SK-MEL-5 (cell line): ENCODE data around the gene PAN2. TPM values are rescaled to one million over a fixed set of nuclear protein-coding genes. Genes with fewer than 3 reads are reported as not detected.
A peak's percentile ranks its signal among the peaks of the same experiment; 100 is the strongest.
"Not testable (repeated sequence)": the region's sequence is repeated elsewhere in the genome, so short reads cannot be mapped to it uniquely, and the experiment has no call there.

ENCODE experiments used
- DNase-seq: peaks from one replicate; pipeline ENCODE4 v3.0.0-alpha.2; 2016; ENCODE audit warnings: low read depth, low spot score
- in situ Hi-C: cut with HindIII; loops from 2 replicates; pipeline ENCODE4 v1.10.0; 2016; ENCODE audit warnings: low sequenced_read_pairs, high pct_unique_total_duplicates, low pct_unique_long_range_greater_than_20kb
- total RNA-seq: library from RNA; depleted of rRNA; stranded (reverse); fragments of >200 nt; shearing (Covaris generic); gene quantifications from 2 replicates; pipeline ENCODE4 v1.2.3, GENCODE V29; 2014

Gene PAN2
- total RNA-seq, 1 experiment from 2014 or later = 32.5 TPM

DNA sequence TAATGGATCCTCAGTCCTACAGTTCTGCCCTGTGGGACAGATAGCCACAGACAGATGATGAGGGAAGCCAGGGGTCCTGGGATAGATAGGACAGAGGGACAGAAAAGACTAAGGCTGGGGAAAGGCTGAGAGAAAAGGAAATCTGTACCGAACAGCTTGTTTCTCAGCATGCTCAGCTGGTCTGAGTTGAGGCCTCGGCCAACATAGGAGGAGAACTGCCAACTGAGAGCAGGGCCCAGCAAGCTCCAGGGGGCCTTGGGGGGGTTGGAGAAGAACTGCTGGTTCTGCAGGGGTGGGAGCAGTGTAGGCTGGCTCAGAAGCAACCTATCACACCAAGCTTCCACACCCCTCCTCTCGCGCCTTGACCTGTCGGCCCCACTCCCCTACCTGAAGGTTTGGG is 15.0 kb upstream of the PAN2 start:
- in situ Hi-C loops = no loop called here
- no peak for DNase-seq

DNA sequence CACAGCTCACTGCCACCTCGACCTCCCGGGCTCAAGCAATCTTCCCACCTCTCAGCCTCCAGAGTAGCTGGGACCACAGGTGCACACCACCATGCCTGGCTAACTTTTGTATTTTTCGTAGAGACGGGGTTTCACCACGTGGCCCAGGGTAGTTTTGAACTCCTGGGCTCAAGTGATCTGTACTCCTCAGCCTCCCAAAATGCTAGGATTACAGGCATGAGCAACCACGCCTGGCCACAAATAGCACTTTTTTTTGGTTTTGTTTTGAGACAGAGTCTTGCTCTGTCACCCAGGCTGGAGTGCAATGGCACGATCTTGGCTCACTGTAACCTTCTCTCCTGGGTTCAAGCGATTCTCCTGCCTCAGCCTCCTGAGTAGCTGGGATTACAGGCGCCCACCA is 13.5 kb upstream of the PAN2 start:
- in situ Hi-C loops, DNase-seq: not testable (repeated sequence)

DNA sequence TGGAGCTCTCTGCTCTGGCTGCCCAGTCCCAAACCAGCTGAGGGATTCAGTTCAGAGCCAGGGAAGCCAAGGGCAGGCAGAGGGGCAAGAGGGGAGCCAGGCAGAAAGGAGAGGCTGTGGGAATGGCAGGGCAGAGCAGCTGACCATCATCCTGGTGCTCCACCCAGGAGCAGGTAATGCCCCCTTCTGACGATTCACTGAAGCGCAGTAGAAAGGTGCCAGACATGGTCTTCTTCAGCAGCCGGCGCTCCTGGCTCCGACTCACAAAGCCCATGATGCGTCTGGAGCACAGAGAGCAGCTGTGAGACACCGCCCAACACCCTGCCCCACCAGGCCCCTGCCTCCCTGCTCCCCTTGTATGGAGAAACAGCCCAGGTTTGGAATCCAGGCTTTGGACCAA is 12.9 kb upstream of the PAN2 start:
- peak; percentile 38 for DNase-seq

GRCh38 chr12:56342290-56342689 is 8.5 kb upstream of the PAN2 start:
- DNase-seq, in situ Hi-C loops: not testable (repeated sequence)

More for the DNA sequence above, 12.9 kb upstream of the PAN2 start:
- in situ Hi-C loops = no loop called here

- in situ Hi-C loops = no loop called here
- DNase-seq = no peak
These were observed 7.8 kb upstream of the PAN2 start for GRCh38 chr12:56341616-56342015.

DNA sequence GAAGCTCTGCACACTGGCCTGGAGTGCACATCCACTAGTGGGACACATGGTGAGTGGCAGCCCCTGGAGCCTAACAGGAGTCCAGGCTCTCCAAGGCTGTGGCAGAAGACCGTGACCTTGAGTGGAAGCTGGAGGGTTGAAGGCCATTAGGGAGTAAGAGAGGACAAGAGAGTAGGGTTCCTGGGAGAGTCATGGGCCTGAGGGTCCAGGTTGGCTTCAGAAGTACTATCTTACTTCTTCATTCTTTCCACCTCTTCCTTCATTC is 5.3 kb upstream of the PAN2 start:
- in situ Hi-C loops = no loop called here
- DNase-seq = no peak

DNA sequence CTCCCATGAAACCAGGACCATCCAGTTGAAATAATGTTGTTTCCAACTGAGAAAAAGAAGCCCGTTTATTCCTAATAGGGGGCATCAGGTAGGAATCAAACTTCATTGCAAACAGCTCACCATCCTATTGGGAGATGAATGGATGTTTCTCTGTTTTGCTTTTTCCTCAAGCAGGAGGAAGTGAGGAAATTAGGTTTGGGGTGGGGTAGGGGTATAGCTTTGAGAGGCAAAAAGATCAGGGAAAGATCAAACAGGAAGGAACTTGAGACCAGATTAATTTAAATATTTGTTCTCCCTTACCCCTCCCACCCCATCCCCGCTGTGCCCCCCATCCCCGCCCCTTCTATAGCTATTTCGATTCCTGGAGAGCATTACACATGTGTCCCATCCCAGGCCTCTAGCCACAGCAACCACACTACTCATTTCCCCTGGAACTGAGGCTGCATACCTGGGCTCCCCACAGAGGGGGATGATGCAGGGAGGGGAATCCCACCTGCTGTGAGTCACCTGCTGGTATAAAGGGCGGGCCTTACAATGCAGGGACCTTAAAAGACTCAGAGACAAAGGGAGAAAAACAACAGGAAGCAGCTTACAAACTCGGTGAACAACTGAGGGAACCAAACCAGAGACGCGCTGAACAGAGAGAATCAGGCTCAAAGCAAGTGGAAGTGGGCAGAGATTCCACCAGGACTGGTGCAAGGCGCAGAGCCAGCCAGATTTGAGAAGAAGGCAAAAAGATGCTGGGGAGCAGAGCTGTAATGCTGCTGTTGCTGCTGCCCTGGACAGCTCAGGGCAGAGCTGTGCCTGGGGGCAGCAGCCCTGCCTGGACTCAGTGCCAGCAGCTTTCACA is 4.7 kb upstream of the PAN2 start, which contains the start of gene IL23A:
Gene IL23A, plus strand, starts transcription at position 577 of the 850 bp plus-strand sequence. Its CDS starts 161 bp downstream, at position 738.
- no peak for DNase-seq
- in situ Hi-C loops = no loop called here

DNA sequence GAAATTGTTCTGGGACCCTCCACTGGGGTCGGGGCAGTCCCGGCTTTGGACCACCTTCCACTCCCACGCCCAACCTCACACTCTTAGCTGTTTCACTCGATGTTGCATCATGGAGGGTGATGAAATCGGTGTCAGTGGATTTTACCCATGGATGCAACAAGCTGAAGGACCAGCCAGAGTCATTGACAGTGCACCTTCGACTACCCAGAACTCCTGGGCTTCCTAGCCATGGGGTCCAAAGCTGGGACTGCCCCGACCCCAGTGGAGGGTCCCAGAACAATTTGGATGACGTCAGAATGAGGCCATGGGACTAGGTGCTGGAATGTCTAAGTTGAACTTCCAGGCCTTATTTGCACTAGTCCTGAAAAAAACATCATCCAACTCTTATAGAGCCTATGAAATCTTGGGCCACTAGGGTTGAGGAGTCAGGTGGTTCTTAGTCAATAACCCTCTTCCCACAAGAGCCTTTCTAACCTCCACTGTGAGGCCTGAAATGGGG is 4.0 kb upstream of the PAN2 start:
- DNase-seq = no peak
- in situ Hi-C loops = no loop called here

- no peak for DNase-seq
- in situ Hi-C loops = no loop called here
These were observed 2.8 kb upstream of the PAN2 start for GRCh38 chr12:56336361-56337167.

DNA sequence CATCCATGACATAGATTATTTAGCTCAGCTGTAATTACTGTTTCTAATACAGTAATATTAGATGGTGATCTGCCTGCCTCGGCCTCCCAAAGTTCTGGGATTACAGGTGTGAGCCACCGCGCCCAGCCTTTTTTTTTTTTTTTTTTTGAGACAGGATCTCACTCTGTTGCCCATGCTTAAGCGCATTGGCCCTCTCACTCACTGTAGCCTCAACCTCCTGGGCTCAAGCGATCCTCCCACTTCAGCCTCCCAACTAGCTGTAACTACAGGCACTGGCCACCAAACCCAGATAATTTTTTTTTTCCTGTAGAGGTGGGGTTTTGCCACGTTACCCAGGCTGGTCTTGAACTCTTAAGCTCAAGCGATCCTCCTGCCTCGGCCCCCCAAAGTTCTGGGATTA is 1.7 kb upstream of the PAN2 start:
- DNase-seq, in situ Hi-C loops: not testable (repeated sequence)

GRCh38 chr12:56334490-56334793 is 642 bp upstream of the PAN2 start:
- in situ Hi-C loops = no loop called here
- DNase-seq = no peak

GRCh38 chr12:56333197-56333678 is 562 bp downstream of the PAN2 start:
- DNase-seq = no peak
- in situ Hi-C loops = no loop called here

- in situ Hi-C loops = no loop called here
- DNase-seq = no peak
These were observed 1.1 kb downstream of the PAN2 start for GRCh38 chr12:56332512-56333196.

GRCh38 chr12:56330936-56331490 is 2.8 kb downstream of the PAN2 start:
- in situ Hi-C loops = no loop called here
- DNase-seq = no peak

GRCh38 chr12:56326533-56326932 is 7.3 kb downstream of the PAN2 start:
- DNase-seq = no peak
- in situ Hi-C loops = no loop called here

- DNase-seq = no peak
- in situ Hi-C loops = no loop called here
These were observed 7.7 kb downstream of the PAN2 start for GRCh38 chr12:56326126-56326525.

- no peak for DNase-seq
- in situ Hi-C loops = no loop called here
These were observed 9.6 kb downstream of the PAN2 start for GRCh38 chr12:56324206-56324605.

- in situ Hi-C loops, DNase-seq: not testable (repeated sequence)
These were observed 12.2 kb downstream of the PAN2 start for GRCh38 chr12:56321610-56322009.
